Gastrocnemius medialis (tissue), 4 donors: ENCODE measurements around the gene ATP8B4. TPM values are rescaled to one million over a fixed set of nuclear protein-coding genes. Genes with fewer than 3 reads are reported as not detected.

Source experiments
- ATAC-seq, 2 donors: fragments of 150-250 bp; one replicate each; pipeline ENCODE4 v1.9.1; 2016
- DNase-seq, 2 donors: peaks; one replicate each; pipeline ENCODE4 v3.0.0-alpha.2; 2019
- H3K27ac ChIP-seq, 4 donors: fragments of 200-600 bp; sonication (generic); 1 replicate in 1 of 4; 2 replicates in 3 of 4; pipeline ENCODE4 v1.5.1; 2016 to 2018; ENCODE audit warnings: mild to moderate bottlenecking in 2 of 4, moderate library complexity in 1 of 4
- H3K27me3 ChIP-seq, 3 donors: fragments of 200-600 bp; sonication (generic) in 2 of 3; 1 replicate in 1 of 3; 2 replicates in 2 of 3; pipeline versions ENCODE4 v1.5.1 to v1.6.0; 2016 to 2019; ENCODE audit warnings: mild to moderate bottlenecking in 1 of 3, moderate library complexity in 1 of 3
- H3K36me3 ChIP-seq, 2 donors: fragments of 200-600 bp; sonication (generic) in 1 of 2; one replicate each; pipeline ENCODE4 v1.5.1; 2017 to 2018
- H3K4me1 ChIP-seq, 2 donors: fragments of 200-600 bp; sonication (generic) in 1 of 2; one replicate each; pipeline ENCODE4 v1.5.1; 2016 to 2017; ENCODE audit warnings: mild to moderate bottlenecking in 2 of 2
- H3K4me3 ChIP-seq, 4 donors: fragments of 200-600 bp; sonication (generic) in 3 of 4; 1 replicate in 1 of 4; 2 replicates in 3 of 4; pipeline ENCODE4 v1.5.1; 2016 to 2019; ENCODE audit warnings: mild to moderate bottlenecking in 2 of 4
- H3K9me3 ChIP-seq, 3 donors: fragments of 200-600 bp; sonication (generic) in 2 of 3; 1 replicate in 1 of 3; 2 replicates in 2 of 3; pipeline ENCODE4 v1.5.1; 2016 to 2019
- POLR2A ChIP-seq, 2 donors: fragments of 450-650 bp; IDR thresholded peaks; one replicate each; pipeline ENCODE4 v1.6.1; 2017; ENCODE audit warnings: antibody characterized with exemption in 2 of 2, mild to moderate bottlenecking in 2 of 2, moderate library complexity in 2 of 2
- in situ Hi-C, 4 donors: fragments of 200-750 bp; cut with MboI; loops; one replicate each; pipeline versions ENCODE4 v1.15.0 to v1.8.0; 2017; ENCODE audit warnings: low sequenced_read_pairs in 4 of 4
- intact Hi-C: fragments of 100-400 bp; cut with DNase I; formaldehyde crosslinking; loops from one replicate; pipeline ENCODE4 v1.15.1; 2023; ENCODE audit warnings: low total_unique reads
- total RNA-seq, 4 donors: library from RNA; depleted of rRNA; stranded (reverse); fragments of >200 nt; gene quantifications; one replicate each; pipeline versions ENCODE4 v1.1.0 to v1.2.3, GENCODE V29; 2016
- TF ChIP-seq, protein P1 (sequence below), 5 experiments: fragments of 450-650 bp in 3 of 5; fragments of 200-600 bp in 2 of 5; sonication (generic) in 2 of 5; IDR thresholded peaks in 4 of 5; conservative IDR thresholded peaks in 1 of 5; 1 replicate in 4 of 5; 2 replicates in 1 of 5; pipeline ENCODE4 v1.5.1; 2016 to 2019; ENCODE audit warnings: antibody characterized with exemption in 5 of 5, mild to moderate bottlenecking in 3 of 5, moderate library complexity in 3 of 5

The ATP8B4 gene
- total RNA-seq, 4 donors from 2014 or later, result 1.7 to 3.4 (median 2.4) TPM

DNA sequence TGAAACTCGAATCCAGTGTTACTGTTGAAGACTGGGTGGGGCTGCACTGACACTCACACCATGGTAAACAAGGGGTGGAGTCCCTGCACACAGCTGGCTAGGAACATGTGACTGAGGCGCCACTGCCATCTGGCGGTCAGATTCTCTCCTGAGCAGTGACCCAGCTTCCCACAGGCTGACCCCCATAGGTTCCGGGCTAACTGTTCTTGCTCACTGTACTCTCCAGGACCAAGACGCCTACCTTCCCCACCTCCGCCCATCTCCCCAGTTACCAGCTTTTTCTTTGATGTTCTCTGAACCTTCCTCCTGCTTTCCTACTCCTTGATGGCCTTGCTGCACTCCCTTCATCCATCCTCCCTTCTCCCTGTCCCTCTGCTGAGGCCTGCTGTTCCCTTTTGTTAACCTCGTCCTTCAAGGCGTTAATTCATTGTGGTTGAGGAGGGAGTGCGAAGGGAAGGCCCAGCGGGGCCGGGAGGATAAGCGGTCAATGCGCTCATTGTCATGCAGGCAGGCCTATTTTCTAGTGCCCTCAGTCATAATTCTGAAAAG lies 115.2 kb downstream of the ATP8B4 start:
- peaks cover 0 to 3% of the 10 kb centered on the region in 2 donors for H3K4me1 ChIP-seq
- in situ Hi-C loops (no loop called here), intact Hi-C loops (loop anchor here (1.0 kb wide), 1 partner anchor 127 kb away; no protein-coding TSS in a partner anchor)
- TF ChIP-seq, protein P1, sequence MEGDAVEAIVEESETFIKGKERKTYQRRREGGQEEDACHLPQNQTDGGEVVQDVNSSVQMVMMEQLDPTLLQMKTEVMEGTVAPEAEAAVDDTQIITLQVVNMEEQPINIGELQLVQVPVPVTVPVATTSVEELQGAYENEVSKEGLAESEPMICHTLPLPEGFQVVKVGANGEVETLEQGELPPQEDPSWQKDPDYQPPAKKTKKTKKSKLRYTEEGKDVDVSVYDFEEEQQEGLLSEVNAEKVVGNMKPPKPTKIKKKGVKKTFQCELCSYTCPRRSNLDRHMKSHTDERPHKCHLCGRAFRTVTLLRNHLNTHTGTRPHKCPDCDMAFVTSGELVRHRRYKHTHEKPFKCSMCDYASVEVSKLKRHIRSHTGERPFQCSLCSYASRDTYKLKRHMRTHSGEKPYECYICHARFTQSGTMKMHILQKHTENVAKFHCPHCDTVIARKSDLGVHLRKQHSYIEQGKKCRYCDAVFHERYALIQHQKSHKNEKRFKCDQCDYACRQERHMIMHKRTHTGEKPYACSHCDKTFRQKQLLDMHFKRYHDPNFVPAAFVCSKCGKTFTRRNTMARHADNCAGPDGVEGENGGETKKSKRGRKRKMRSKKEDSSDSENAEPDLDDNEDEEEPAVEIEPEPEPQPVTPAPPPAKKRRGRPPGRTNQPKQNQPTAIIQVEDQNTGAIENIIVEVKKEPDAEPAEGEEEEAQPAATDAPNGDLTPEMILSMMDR (IDR thresholded peaks at IDR 0.05 in 4 of 5, conservative IDR thresholded peaks at IDR 0.05 in 1 of 5), result peak; percentile 10 to 60 (median 56)
- TF ChIP-seq POLR2A (IDR thresholded peaks at IDR 0.05), result no peak
- peak; percentile 28 to 67 for DNase-seq
- H3K27me3 ChIP-seq, result no peaks in the 10 kb centered on the region
- no peak overlapping the region for H3K27ac ChIP-seq
- peak; percentile 82 for ATAC-seq
- no peak overlapping the region for H3K4me3 ChIP-seq
- H3K36me3 ChIP-seq, result no peaks in the 10 kb centered on the region
- no peaks in the 10 kb centered on the region for H3K9me3 ChIP-seq

DNA sequence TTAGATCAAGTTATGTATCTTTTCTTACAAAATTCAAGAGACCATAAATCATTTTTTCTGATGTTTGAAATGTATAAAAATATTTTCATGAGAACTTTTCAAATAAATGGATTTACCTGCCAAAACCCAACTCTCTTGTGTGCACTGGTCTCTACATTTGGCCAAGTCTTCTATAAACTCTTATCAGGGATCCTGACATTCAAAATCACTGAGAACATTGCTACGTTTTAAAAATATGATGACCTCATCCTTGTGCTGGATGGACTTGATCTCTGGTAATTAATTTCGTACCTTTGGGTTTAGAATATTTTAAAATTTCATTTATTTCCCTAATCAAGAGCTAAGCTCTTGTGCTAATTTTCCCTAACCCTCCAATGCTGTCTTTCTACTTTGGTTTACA lies 127.4 kb downstream of the ATP8B4 start:
- TF ChIP-seq, protein P1 (IDR thresholded peaks at IDR 0.05 in 4 of 5, conservative IDR thresholded peaks at IDR 0.05 in 1 of 5), result no peak
- TF ChIP-seq POLR2A (IDR thresholded peaks at IDR 0.05), result no peak
- Histone ChIP-seq H3K36me3 (no peaks in the 10 kb centered on the region), H3K27me3 (no peaks in the 10 kb centered on the region), H3K9me3 (no peaks in the 10 kb centered on the region), H3K4me3 (no peak overlapping the region), H3K4me1 (peaks cover 0 to 11% of the 10 kb centered on the region in 2 donors), H3K27ac (no peak overlapping the region)
- DNase-seq, result no peak
- in situ Hi-C loops, result no loop called here
- no peak for ATAC-seq
- intact Hi-C loops, result no loop called here

DNA sequence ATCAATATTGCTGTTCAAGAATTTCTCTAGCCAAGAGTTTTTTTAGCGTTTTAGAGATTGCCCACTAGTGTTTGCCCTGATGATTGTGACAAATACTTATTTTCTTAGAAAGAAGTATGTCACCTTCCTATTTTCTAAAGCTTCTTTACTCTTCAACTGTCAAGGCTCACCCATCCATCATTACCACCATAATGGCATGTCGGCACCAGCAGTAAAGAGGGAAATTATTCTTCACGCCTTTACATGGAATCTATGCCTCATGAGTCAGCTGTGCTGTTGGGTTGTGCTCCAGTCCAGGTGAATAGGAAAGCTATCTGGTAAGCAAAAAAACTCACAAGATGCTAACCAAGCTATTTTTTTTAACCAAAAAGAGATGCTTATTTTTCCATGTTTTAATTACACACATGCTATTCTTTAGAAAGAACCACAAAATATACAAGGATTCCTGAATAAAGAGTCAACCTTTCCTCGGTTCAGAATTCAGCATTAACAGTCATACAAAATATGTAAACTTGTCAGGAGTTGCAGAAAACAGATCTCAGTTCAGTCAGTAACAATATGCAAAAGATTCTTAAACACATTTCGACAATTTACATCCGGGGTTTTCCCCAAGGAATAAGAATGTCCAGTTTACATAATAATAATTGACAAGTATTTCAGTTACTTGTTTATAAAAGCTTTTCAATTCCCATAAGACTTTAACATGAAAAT lies 128.0 kb downstream of the ATP8B4 start:
- Histone ChIP-seq H3K36me3 (no peaks in the 10 kb centered on the region), H3K9me3 (no peaks in the 10 kb centered on the region), H3K27ac (no peak overlapping the region), H3K4me1 (peaks cover 0 to 11% of the 10 kb centered on the region in 2 donors), H3K4me3 (no peak overlapping the region), H3K27me3 (no peaks in the 10 kb centered on the region)
- no peak for ATAC-seq
- intact Hi-C loops (no loop called here), in situ Hi-C loops (no loop called here)
- DNase-seq, result no peak
- TF ChIP-seq, protein P1 (IDR thresholded peaks at IDR 0.05 in 4 of 5, conservative IDR thresholded peaks at IDR 0.05 in 1 of 5), result no peak
- no peak for TF ChIP-seq POLR2A (IDR thresholded peaks at IDR 0.05)

DNA sequence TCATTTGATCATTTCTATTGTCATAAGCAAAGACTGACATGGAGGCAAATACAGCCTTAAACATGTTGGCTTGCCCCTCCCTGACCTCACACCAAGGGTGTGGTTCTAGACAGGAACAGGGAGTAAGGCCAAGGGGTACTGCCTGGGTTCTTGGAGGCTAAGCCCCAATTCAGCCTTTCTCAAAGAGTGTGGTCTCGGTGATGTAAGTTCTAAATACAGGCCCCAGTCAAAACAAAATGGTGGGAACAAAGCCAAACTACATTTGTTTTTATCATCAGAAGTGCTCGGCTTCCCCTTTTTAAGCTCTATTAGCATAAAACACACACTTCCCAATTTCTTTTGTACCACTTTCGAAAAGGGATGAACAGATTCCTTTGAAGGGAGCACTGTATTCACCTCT lies 129.5 kb downstream of the ATP8B4 start:
- TF ChIP-seq POLR2A (IDR thresholded peaks at IDR 0.05), result no peak
- TF ChIP-seq, protein P1 (IDR thresholded peaks at IDR 0.05 in 4 of 5, conservative IDR thresholded peaks at IDR 0.05 in 1 of 5), result no peak
- intact Hi-C loops, result no loop called here
- H3K4me3 ChIP-seq, result no peak overlapping the region
- no peak for DNase-seq
- H3K27ac ChIP-seq, result peak overlapping the region in 1 of 4 donors; percentile 43
- peaks cover 0 to 11% of the 10 kb centered on the region in 2 donors for H3K4me1 ChIP-seq
- no peaks in the 10 kb centered on the region for H3K36me3 ChIP-seq
- no peaks in the 10 kb centered on the region for H3K27me3 ChIP-seq
- peak in 1 of 2 donors; percentile 44 for ATAC-seq
- no peaks in the 10 kb centered on the region for H3K9me3 ChIP-seq
- in situ Hi-C loops, result no loop called here
